ENCODE results near the gene MSRB1. TPM values are rescaled to one million over a fixed set of nuclear protein-coding genes. Genes with fewer than 3 reads are reported as not detected.

The MSRB1 gene
- total RNA-seq, 1 experiment from 2014 or later = 18.3 TPM

DNA sequence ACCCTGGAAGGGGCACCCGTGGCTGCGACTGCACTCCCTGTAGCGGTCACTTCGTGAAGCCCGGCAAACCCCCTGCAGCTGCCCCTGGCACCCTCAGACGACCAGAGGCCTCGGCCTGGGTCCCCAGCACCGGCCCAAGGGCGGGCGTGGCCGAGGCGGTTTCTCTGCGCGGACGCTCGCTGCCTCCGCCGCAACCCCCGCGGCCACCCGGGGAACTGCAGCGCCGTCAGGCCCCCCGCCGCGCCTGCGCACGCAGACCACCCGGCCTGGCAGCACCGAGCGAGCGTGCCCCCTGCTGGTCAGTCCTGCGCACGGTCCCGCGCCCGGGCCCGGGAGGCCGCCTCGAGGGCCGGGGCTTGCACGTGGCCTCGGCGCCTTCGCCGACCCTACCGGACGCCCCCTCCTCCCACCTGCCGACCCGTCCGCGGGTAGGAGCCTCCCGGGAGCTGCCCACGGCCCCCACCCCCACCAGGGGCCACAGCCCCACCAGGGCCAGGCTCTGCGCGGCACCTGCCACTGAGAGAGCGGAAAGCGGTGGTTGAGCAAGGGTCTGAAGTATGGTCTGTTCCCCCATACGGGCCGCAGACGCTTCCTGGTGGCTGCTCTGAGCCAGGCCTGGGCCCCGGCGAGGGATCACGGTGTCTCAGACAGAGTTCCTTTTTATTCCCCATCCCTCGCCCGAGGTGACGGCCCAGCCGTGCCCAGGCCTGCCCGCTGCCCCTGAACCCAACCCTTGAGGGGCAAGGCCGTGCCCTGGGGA lies 13.2 kb downstream of the MSRB1 start (continued):
- TF ChIP-seq, protein P1, sequence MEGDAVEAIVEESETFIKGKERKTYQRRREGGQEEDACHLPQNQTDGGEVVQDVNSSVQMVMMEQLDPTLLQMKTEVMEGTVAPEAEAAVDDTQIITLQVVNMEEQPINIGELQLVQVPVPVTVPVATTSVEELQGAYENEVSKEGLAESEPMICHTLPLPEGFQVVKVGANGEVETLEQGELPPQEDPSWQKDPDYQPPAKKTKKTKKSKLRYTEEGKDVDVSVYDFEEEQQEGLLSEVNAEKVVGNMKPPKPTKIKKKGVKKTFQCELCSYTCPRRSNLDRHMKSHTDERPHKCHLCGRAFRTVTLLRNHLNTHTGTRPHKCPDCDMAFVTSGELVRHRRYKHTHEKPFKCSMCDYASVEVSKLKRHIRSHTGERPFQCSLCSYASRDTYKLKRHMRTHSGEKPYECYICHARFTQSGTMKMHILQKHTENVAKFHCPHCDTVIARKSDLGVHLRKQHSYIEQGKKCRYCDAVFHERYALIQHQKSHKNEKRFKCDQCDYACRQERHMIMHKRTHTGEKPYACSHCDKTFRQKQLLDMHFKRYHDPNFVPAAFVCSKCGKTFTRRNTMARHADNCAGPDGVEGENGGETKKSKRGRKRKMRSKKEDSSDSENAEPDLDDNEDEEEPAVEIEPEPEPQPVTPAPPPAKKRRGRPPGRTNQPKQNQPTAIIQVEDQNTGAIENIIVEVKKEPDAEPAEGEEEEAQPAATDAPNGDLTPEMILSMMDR (IDR thresholded peaks at IDR 0.05 in 2 of 3, conservative IDR thresholded peaks at IDR 0.05 in 1 of 3; ENCODE audit: borderline replicate concordance in 1 of 3, insufficient read depth in 1 of 3, low read depth in 2 of 3, low read length in 2 of 3) = peak; percentile 78 to 92 (median 82)
- peak; percentile 28 for TF ChIP-seq YY1 (IDR thresholded peaks at IDR 0.05; ENCODE audit: extremely low read depth, insufficient replicate concordance, low read depth, low read length)
- TF ChIP-seq ZNF274 (IDR thresholded peaks at IDR 0.05; ENCODE audit: low read depth, low read length) = no peak
- TF ChIP-seq, protein P2, sequence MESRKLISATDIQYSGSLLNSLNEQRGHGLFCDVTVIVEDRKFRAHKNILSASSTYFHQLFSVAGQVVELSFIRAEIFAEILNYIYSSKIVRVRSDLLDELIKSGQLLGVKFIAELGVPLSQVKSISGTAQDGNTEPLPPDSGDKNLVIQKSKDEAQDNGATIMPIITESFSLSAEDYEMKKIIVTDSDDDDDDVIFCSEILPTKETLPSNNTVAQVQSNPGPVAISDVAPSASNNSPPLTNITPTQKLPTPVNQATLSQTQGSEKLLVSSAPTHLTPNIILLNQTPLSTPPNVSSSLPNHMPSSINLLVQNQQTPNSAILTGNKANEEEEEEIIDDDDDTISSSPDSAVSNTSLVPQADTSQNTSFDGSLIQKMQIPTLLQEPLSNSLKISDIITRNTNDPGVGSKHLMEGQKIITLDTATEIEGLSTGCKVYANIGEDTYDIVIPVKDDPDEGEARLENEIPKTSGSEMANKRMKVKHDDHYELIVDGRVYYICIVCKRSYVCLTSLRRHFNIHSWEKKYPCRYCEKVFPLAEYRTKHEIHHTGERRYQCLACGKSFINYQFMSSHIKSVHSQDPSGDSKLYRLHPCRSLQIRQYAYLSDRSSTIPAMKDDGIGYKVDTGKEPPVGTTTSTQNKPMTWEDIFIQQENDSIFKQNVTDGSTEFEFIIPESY (IDR thresholded peaks at IDR 0.05; ENCODE audit: extremely low read depth, insufficient replicate concordance, low read length) = peak; percentile 23
- TF ChIP-seq POLR2A (IDR thresholded peaks at IDR 0.05; ENCODE audit: borderline replicate concordance, extremely low read depth, insufficient read depth, insufficient read length) = peak; percentile 38
- TF ChIP-seq, protein P3, sequence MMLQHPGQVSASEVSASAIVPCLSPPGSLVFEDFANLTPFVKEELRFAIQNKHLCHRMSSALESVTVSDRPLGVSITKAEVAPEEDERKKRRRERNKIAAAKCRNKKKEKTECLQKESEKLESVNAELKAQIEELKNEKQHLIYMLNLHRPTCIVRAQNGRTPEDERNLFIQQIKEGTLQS (IDR thresholded peaks at IDR 0.05) = no peak

DNA sequence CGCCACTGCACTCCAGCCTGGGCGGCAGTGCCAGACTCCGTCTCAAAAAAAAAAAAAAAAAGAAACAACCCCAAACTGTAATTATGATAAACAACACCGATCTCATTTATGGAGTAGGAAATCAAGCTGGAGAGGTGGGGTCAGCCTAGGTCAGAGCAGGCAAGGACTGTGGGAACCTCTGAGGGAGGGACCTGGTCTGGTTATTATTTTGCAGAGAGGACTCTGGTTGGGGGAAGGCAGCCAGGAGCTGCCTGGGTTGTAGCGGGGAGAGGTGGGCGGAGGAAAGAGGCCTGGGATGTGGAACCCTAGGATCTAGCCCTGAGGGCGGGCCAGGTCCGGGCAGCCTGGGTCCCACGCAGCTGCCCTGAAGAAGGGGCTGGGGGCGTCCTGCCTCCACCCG lies 13.9 kb downstream of the MSRB1 start:
- peak; percentile 56 for ATAC-seq
- no peak for DNase-seq (ENCODE audit: low read depth, low spot score)
- TF ChIP-seq RAD21 (IDR thresholded peaks at IDR 0.05; ENCODE audit: low read depth) (no peak), TCF7L2 (IDR thresholded peaks at IDR 0.05; ENCODE audit: borderline replicate concordance, extremely low read depth, insufficient read depth, insufficient read length) (no peak), EGR1 (IDR thresholded peaks at IDR 0.05; ENCODE audit: low read depth) (no peak), JUND (IDR thresholded peaks at IDR 0.05) (no peak), POLR2A (IDR thresholded peaks at IDR 0.05; ENCODE audit: borderline replicate concordance, extremely low read depth, insufficient read depth, insufficient read length) (peak; percentile 1)
- TF ChIP-seq, protein P2 (IDR thresholded peaks at IDR 0.05; ENCODE audit: extremely low read depth, insufficient replicate concordance, low read length) = no peak
- TF ChIP-seq, protein P3 (IDR thresholded peaks at IDR 0.05) = no peak
- no TSS peak for BruUV-seq (replicated peaks)
- H3K27ac ChIP-seq (ENCODE audit: low read depth, low read length) = peak overlapping the region; percentile 68; the same call in 1 of the 2 replicates
- H3K4me1 ChIP-seq (ENCODE audit: control insufficient read depth in 1 of 2, insufficient read depth in 2 of 2, low read length in 2 of 2) = peaks cover 16 to 23% of the 10 kb centered on the region in 2 experiments
- H2AFZ ChIP-seq (ENCODE audit: low read depth, low read length, poor library complexity, severe bottlenecking) = peak overlapping the region; percentile 54
- ChIA-PET POLR2A (interaction anchor here (0.7 kb wide), 2 partner anchors 15 to 36 kb away, joined by 3 to 4 read pairs; partner anchors contain the start of gene RPS2), RAD21 (ENCODE audit: low non-redundant PET in 1 of 2, low total read pairs in 2 of 2, uncharacterized antibody in 2 of 2, unreplicated experiment in 2 of 2) (interaction anchor here in 1 of 2 experiments (0.8 kb wide), 1 partner anchor 65 kb away, joined by 4 read pairs; no protein-coding TSS in a partner anchor), CTCF (interaction anchor here (0.8 to 1.2 kb wide), 5 partner anchors 14 to 65 kb away, joined by 3 to 5 read pairs (median 3); partner anchors contain the start of gene MSRB1)
- peak overlapping the region; percentile 86 for H3K4me2 ChIP-seq (ENCODE audit: low read length)
- H3K36me3 ChIP-seq (ENCODE audit: control insufficient read depth in 1 of 2, insufficient read depth in 2 of 2, low read length in 2 of 2) = no peaks in the 10 kb centered on the region
- H3K9ac ChIP-seq (ENCODE audit: low read length) = peak overlapping the region; percentile 64
- intact Hi-C loops (cut with micrococcal nuclease) = no loop called here
- no peaks in the 10 kb centered on the region for H3K27me3 ChIP-seq (ENCODE audit: insufficient read depth, low read length)
- no peaks in the 10 kb centered on the region for H4K20me1 ChIP-seq (ENCODE audit: insufficient read depth)
- peak overlapping the region; percentile 42 to 56 for H3K4me3 ChIP-seq (replicated peaks in 1 of 2; ENCODE audit: low read depth in 1 of 2, low read length in 2 of 2)
- no peaks in the 10 kb centered on the region for H3K9me3 ChIP-seq (ENCODE audit: control insufficient read depth in 1 of 2, insufficient read depth in 1 of 2, low read depth in 1 of 2, low read length in 2 of 2)
- no peaks in the 10 kb centered on the region for H3K79me2 ChIP-seq (ENCODE audit: insufficient read depth, low read length)
- no peaks in the 10 kb centered on the region for H3K9me2 ChIP-seq (ENCODE audit: insufficient read depth)

Data from HCT116 (cell line).